Pancreas (tissue), 10 donors: Measurements from ENCODE around the gene GPR160. TPM values are rescaled to one million over a fixed set of nuclear protein-coding genes. Genes with fewer than 3 reads are reported as not detected.

ENCODE experiments used
- ATAC-seq, 4 donors: fragments of 200-7000 bp; cut with Tn5 transposase; one replicate each; pipeline versions ENCODE4 v1.8.0 to v1.9.1; 2020; ENCODE audit warnings: mild to moderate bottlenecking in 4 of 4, moderate library complexity in 4 of 4
- DNase-seq, 6 donors: peaks; one replicate each; pipeline ENCODE4 v3.0.0-alpha.2; 2020
- FAIRE-seq: peaks from 2 replicates; lab custom pipeline; 2012; peaks lifted over from hg19 to GRCh38; lab: Jason Lieb, UNC
- H3K27ac ChIP-seq, 4 donors: fragments of 200-600 bp; sonication (generic); 1 replicate in 3 of 4; 2 replicates in 1 of 4; pipeline versions ENCODE4 v1.5.0 to v1.8.0; 2020
- H3K27me3 ChIP-seq, 4 donors: fragments of 200-600 bp; one replicate each; pipeline ENCODE4 v1.8.0; 2021
- H3K36me3 ChIP-seq, 3 donors: fragments of 200-600 bp; sonication (generic) in 1 of 3; one replicate each; pipeline versions ENCODE4 v1.5.0 to v1.8.0; 2020 to 2021
- H3K4me1 ChIP-seq, 3 donors: fragments of 200-600 bp; one replicate each; pipeline ENCODE4 v1.8.0; 2021
- H3K4me3 ChIP-seq, 4 donors: fragments of 200-600 bp; sonication (generic) in 2 of 4; one replicate each; pipeline versions ENCODE4 v1.5.0 to v1.8.0; 2020 to 2021
- H3K9me3 ChIP-seq, 4 donors: fragments of 200-600 bp; one replicate each; pipeline ENCODE4 v1.8.0; 2021
- WGBS, 2 donors: extraction: QIAGEN DNeasy Blood & Tissue Kit; methylation state at CpG; one replicate each; pipeline ENCODE4 v1.1.7; 2013; 5-methylcytosine and 5-hydroxymethylcytosine counted together
- intact Hi-C, 3 donors: fragments of 100-400 bp; cut with DNase I; formaldehyde crosslinking; loops; one replicate each; pipeline versions ENCODE4 v1.11.1 to v1.14.2; 2022
- polyA plus RNA-seq, 2 donors: library from polyadenylated mRNA; stranded (reverse); fragments of 200-250 nt; gene quantifications; one replicate each; pipeline ENCODE4 v1.2.3, GENCODE V29; 2013
- total RNA-seq, 6 donors: library from RNA; stranded (reverse); fragmentation: NEBNext Ultra II Directional in 4 of 6; extraction: Animal tissue kit (Norgen Biotek cat#: 25700) in 4 of 6; gene quantifications; one replicate each; pipeline versions ENCODE4 v1.2.1 to v1.2.4, GENCODE V29; 2021 to 2023
- TF ChIP-seq, protein P1 (sequence below), 4 donors: fragments of 200-600 bp; sonication (generic) in 3 of 4; IDR thresholded peaks; one replicate each; pipeline versions ENCODE4 v1.5.0 to v1.8.0; 2021; ENCODE audit warnings: antibody characterized with exemption in 4 of 4
- donor health status: healthy with polysubstance abuse.
- donor health status: DM: no; HTN: no; CAD: no; lungs with moderate emphysema.
- donor health status: DM: no; HTN: no; CAD: no.
- donor health status: control.
- donor health status: control.
- donor health status: Bipolar disorder and iron deficiency.
- donor health status: DM: yes; HTN: yes; CAD: no.
- donor health status: DM: no; HTN: no; CAD: no.
- donor health status: DM: no; HTN: no; CAD: no.
- donor health status: DM: yes; HTN: yes; CAD: no.

GPR160 gene
- total and polyA plus RNA-seq, 8 donors: 4.4 to 12.7 (median 8.5) TPM

GRCh38 chr3:170117134-170117533 is 79.3 kb downstream of the GPR160 start:
- no peak for FAIRE-seq
- DNase-seq: no peak
- ATAC-seq: no peak

DNA sequence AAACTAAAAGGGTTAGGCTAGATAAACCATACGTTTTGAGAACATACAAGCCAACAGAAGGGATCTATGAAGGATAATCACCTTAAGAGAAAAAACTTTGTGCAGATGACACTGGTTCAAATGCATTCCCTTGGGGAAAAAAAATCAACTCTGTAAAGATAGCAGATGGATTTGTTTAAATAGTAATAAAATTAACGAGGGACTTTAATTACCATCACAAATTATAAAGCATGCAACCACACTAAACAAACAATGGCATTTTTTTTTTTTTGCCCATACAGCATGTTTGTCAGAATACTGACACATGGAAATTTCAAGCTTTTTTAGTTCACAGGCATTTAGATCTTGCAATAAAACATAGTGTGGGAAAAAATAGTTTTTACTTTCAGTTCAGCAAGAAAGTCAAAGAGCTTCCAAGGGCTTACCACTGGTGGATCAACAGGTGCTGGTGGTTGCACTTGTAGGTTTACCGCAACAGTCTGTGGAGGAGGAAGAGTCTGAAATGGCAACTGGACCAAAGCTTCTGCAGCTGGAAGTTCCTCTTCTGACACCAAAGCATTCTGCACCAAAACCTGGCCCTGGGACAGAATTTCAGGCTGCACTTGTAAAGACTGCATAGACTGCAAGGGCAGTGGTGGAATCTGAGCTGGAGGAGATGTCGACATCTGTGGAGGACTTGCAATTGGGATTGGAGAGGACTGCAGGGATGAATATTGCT is 90.6 kb downstream of the GPR160 start:
- intact Hi-C loops: no loop called here
- no peak for FAIRE-seq
- Histone ChIP-seq H3K4me1 (no peaks in the 10 kb centered on the region), H3K9me3 (no peaks in the 10 kb centered on the region), H3K27me3 (no peaks in the 10 kb centered on the region), H3K27ac (no peak overlapping the region), H3K36me3 (peaks cover 0 to 11% (median 7%) of the 10 kb centered on the region in 3 donors), H3K4me3 (no peak overlapping the region)
- TF ChIP-seq, protein P1, sequence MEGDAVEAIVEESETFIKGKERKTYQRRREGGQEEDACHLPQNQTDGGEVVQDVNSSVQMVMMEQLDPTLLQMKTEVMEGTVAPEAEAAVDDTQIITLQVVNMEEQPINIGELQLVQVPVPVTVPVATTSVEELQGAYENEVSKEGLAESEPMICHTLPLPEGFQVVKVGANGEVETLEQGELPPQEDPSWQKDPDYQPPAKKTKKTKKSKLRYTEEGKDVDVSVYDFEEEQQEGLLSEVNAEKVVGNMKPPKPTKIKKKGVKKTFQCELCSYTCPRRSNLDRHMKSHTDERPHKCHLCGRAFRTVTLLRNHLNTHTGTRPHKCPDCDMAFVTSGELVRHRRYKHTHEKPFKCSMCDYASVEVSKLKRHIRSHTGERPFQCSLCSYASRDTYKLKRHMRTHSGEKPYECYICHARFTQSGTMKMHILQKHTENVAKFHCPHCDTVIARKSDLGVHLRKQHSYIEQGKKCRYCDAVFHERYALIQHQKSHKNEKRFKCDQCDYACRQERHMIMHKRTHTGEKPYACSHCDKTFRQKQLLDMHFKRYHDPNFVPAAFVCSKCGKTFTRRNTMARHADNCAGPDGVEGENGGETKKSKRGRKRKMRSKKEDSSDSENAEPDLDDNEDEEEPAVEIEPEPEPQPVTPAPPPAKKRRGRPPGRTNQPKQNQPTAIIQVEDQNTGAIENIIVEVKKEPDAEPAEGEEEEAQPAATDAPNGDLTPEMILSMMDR (IDR thresholded peaks at IDR 0.05): no peak
- ATAC-seq: no peak
- no peak for DNase-seq
- WGBS, 2 donors: 80 to 85% methylated on average over 4 of the region's 4 CpGs

More at GRCh38 chr3:170117134-170117533, 79.3 kb downstream of the GPR160 start:
- no peaks in the 10 kb centered on the region for H3K9me3 ChIP-seq
- H3K4me1 ChIP-seq: no peaks in the 10 kb centered on the region
- intact Hi-C loops: no loop called here
- no peaks in the 10 kb centered on the region for H3K27me3 ChIP-seq
- no peak overlapping the region for H3K4me3 ChIP-seq
- no peak overlapping the region for H3K27ac ChIP-seq
- peaks cover 0 to 64% (median 27%) of the 10 kb centered on the region in 3 donors for H3K36me3 ChIP-seq
- TF ChIP-seq, protein P1 (IDR thresholded peaks at IDR 0.05): no peak

DNA sequence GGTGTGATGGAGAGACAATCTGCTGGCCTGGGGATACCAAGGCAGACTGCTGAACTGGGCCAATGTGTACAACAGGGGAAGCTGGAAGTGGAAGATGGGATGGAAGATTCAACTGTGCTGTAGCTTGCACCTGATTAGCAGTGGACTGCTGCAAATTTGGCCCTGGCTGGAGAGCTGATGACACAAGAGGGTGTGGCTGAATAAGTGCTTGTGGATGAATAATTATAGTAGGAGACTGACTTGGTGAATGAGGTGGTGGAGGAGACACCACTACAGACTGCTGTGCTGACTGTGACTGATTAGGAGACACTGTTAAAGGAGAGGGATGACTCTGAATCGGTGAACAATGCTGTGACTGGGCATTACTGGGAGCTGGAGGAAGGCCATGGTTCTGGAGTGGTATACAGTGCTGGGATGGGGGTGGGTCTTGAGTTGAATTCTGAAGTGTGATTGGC is 91.2 kb downstream of the GPR160 start:
- peak in 1 of 4 donors; percentile 18 for ATAC-seq
- 91 to 99% methylated on average over 1 of the region's 1 CpG for WGBS, 2 donors
- no peak for FAIRE-seq

GRCh38 chr3:170130532-170130931 is 92.7 kb downstream of the GPR160 start:
- no peak for FAIRE-seq

More for the DNA sequence above, 91.2 kb downstream of the GPR160 start:
- Histone ChIP-seq H3K9me3 (no peaks in the 10 kb centered on the region), H3K36me3 (peaks cover 0 to 11% (median 7%) of the 10 kb centered on the region in 3 donors), H3K4me3 (no peak overlapping the region), H3K27me3 (no peaks in the 10 kb centered on the region), H3K4me1 (no peaks in the 10 kb centered on the region), H3K27ac (no peak overlapping the region)
- no peak for DNase-seq
- TF ChIP-seq, protein P1 (IDR thresholded peaks at IDR 0.05): no peak
- intact Hi-C loops: no loop called here

More at GRCh38 chr3:170130532-170130931, 92.7 kb downstream of the GPR160 start:
- no peak for ATAC-seq
- H3K27ac ChIP-seq: no peak overlapping the region
- H3K27me3 ChIP-seq: no peaks in the 10 kb centered on the region
- H3K9me3 ChIP-seq: no peaks in the 10 kb centered on the region
- intact Hi-C loops: no loop called here
- no peaks in the 10 kb centered on the region for H3K4me1 ChIP-seq
- TF ChIP-seq, protein P1 (IDR thresholded peaks at IDR 0.05): no peak
- H3K36me3 ChIP-seq: peaks cover 0 to 11% (median 7%) of the 10 kb centered on the region in 3 donors
- no peak for DNase-seq
- H3K4me3 ChIP-seq: no peak overlapping the region
